ENCODE data around the gene ST6GALNAC1.

GRCh38 chr17:76683921-76684745, 40.6 kb upstream of the ST6GALNAC1 start:
- TF ChIP-seq CTCF (IDR thresholded peaks at IDR 0.05; ENCODE audit: low read length) (no peak), EZH2 (IDR thresholded peaks at IDR 0.05; ENCODE audit: borderline replicate concordance, low read length) (no peak)

Data from OCI-LY1 (cell line).